ENCODE results near the gene MYADML2.

- TF ChIP-seq, protein P1, sequence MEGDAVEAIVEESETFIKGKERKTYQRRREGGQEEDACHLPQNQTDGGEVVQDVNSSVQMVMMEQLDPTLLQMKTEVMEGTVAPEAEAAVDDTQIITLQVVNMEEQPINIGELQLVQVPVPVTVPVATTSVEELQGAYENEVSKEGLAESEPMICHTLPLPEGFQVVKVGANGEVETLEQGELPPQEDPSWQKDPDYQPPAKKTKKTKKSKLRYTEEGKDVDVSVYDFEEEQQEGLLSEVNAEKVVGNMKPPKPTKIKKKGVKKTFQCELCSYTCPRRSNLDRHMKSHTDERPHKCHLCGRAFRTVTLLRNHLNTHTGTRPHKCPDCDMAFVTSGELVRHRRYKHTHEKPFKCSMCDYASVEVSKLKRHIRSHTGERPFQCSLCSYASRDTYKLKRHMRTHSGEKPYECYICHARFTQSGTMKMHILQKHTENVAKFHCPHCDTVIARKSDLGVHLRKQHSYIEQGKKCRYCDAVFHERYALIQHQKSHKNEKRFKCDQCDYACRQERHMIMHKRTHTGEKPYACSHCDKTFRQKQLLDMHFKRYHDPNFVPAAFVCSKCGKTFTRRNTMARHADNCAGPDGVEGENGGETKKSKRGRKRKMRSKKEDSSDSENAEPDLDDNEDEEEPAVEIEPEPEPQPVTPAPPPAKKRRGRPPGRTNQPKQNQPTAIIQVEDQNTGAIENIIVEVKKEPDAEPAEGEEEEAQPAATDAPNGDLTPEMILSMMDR (IDR thresholded peaks at IDR 0.05; ENCODE audit: low read depth, low read length), result no peak
- no peak for TF ChIP-seq EZH2phosphoT487 (IDR thresholded peaks at IDR 0.05; ENCODE audit: low read depth)
These were observed 25.5 kb downstream of the MYADML2 start for GRCh38 chr17:81921537-81921862.
